ENCODE measurements around the gene DUS4L.

Gene DUS4L

DNA sequence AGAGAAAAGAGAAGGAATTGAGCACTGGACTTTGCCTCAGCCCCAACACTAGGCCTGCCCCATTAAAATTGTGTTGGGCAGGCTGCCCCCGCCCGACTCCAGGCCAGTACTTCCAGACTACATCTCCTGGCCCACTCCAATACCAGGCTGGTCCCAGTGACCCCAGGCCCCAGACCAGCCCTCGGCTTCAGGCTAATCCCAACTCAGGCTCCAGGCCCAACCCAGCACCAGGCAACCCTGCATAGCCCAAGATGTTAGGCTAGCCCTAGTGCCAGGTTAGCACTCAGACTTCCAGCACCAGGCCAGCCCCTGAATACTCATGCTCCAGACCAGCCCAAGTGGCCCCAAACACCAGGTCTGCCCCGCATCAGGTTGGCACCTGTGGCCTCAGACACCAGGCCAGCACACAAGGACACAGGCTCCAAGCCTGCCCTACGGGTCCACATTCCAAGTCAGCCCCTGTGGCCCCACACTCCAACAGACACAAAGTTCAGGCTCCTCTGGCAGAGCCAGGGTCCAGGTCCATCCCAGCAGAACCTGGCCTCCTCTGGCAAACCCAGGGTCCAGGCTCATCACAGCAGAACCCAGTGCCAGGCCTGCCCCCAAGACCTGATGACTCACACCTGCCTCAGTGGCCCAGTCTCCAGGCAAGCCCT is 20.3 kb upstream of the DUS4L start:
- TF ChIP-seq, protein P1, sequence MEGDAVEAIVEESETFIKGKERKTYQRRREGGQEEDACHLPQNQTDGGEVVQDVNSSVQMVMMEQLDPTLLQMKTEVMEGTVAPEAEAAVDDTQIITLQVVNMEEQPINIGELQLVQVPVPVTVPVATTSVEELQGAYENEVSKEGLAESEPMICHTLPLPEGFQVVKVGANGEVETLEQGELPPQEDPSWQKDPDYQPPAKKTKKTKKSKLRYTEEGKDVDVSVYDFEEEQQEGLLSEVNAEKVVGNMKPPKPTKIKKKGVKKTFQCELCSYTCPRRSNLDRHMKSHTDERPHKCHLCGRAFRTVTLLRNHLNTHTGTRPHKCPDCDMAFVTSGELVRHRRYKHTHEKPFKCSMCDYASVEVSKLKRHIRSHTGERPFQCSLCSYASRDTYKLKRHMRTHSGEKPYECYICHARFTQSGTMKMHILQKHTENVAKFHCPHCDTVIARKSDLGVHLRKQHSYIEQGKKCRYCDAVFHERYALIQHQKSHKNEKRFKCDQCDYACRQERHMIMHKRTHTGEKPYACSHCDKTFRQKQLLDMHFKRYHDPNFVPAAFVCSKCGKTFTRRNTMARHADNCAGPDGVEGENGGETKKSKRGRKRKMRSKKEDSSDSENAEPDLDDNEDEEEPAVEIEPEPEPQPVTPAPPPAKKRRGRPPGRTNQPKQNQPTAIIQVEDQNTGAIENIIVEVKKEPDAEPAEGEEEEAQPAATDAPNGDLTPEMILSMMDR (IDR thresholded peaks at IDR 0.05), result no peak

DNA sequence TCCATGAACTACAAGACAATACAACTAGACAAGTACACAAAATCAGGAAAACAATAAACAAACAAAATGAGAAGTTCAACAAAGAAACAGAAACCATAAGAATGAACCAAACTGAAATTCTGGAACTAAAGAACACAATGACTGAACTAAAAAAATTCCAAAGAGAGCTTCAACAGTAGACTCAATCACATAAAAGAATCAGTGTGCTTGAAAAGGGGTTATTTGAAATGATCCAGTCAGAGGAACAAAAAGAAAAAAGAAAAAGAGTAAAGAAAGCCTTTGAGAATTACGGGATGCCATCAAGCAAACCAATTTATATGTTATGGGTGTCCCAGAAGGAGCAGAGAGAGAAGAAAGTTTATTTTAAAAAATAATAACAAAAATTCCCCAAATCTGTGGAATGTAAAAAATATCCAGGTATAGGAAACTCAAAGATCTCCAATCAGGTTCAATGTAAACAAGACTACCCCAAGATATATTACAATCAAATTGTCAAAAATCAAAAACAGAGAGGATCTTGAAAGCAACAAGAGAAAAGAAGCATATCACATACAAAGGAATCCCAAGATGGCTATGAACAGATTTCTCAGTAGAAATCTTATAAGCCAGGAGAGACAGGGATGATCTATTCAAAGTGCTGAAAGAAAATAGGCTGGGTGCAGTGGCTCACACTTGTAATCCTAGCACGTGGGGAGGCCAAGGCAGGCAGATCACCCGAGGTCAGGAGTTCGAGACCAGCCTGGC is 18.8 kb upstream of the DUS4L start:
- TF ChIP-seq, protein P1 (IDR thresholded peaks at IDR 0.05), result no peak

DNA sequence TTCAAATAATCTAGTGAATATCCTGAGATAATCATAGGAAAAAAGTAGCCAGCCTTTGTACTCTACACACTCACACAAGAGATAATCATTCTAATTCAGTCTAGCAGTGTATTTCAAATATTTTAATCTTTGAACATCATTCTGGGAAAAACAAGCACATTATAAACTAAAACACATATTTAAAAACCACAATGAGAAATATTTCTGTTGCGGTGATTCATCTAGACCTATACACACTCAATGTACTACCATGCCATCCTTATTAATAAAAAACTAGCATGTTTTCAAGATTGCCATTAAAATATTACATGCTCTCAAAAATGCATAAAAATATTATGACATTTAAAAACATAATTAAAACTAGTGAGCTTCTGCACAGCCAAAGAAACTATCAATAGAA is 11.8 kb upstream of the DUS4L start:
- TF ChIP-seq, protein P1 (IDR thresholded peaks at IDR 0.05), result no peak

- TF ChIP-seq, protein P1 (IDR thresholded peaks at IDR 0.05), result no peak
Measured at GRCh38 chr7:107555893-107556292, 7.9 kb upstream of the DUS4L start.

DNA sequence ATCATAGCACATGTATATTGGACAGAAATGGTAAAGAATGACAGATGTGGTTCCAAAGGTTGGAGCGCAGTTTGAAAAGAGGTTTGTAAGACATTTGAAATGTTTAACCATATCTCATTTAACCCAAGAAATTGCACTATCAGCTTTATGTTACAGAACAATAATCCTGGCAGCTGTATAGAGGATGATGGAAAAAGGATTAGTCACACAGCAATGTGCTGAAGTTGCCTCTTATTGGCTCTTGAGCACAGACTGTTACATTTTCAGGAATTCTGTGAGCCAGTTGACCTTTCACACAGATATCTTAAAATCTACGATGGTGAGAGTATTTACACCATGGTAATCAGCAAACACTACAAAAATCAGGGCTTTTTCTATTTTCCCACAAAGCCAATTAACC is 3.9 kb upstream of the DUS4L start:
- TF ChIP-seq, protein P1 (IDR thresholded peaks at IDR 0.05), result no peak

GRCh38 chr7:107560898-107561516 is 2.8 kb upstream of the DUS4L start:
- TF ChIP-seq, protein P1 (IDR thresholded peaks at IDR 0.05), result no peak

DNA sequence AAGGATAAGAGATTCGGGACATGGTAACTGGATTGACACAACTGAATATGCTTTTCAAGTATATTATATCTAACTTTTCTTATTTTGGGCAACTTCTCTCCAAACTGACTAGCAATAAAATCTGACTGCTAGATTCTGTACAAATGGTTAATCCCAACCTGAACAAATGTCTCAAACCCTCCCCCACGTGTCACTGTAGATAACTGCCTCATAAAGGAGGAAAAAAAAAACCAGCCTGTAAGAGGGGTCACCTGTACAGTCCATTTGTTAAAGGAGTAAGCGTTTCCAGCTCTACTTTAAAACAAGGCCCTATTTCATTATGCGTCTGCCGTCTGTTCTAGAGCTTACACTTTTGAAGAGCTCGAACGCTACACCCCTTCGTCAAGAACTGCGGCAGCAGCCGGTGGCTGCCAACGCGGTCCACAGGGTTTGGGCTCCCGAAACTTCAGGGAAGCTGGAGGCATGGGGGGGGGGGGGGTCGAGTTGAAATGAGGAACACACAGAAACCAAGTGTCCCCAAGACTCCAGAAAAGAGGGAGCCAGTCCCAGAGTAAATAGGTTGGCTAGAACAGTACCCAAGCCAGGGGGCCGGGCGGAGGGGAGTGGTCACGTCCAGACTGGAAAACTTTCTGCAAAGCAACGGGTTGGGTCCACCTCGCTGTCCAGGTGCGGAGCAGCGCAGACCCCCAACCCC is 543 bp upstream of the DUS4L start:
- TF ChIP-seq, protein P1 (IDR thresholded peaks at IDR 0.05), result no peak
